ENCODE data around the gene PDE8B. TPM values are rescaled to one million over a fixed set of nuclear protein-coding genes. Genes with fewer than 3 reads are reported as not detected.

PDE8B gene
- total RNA-seq, 1 donor from 2014 or later = 5.3 TPM

- Histone ChIP-seq H3K9me3 (no peaks in the 10 kb centered on the region), H3K36me3 (no peaks in the 10 kb centered on the region), H3K4me1 (peaks cover 20% of the 10 kb centered on the region), H3K27ac (no peak overlapping the region), H3K4me3 (no peak overlapping the region), H3K27me3 (ENCODE audit: low read depth) (no peaks in the 10 kb centered on the region)
- intact Hi-C loops (cut with DNase I) = no loop called here
- peak; percentile 59 for DNase-seq
- TF ChIP-seq CTCF (IDR thresholded peaks at IDR 0.05) = no peak
- ATAC-seq = peak in 1 of 2 donors; percentile 5
Measured at GRCh38 chr5:77168879-77169244, 41.6 kb upstream of the PDE8B start.

- no peaks in the 10 kb centered on the region for H3K27me3 ChIP-seq (ENCODE audit: low read depth)
- no peak overlapping the region for H3K27ac ChIP-seq
- H3K4me1 ChIP-seq = peaks cover 20% of the 10 kb centered on the region
- no peaks in the 10 kb centered on the region for H3K9me3 ChIP-seq
- intact Hi-C loops (cut with DNase I) = no loop called here
- no peak for TF ChIP-seq CTCF (IDR thresholded peaks at IDR 0.05)
- no peak for DNase-seq
- ATAC-seq = no peak
- no peaks in the 10 kb centered on the region for H3K36me3 ChIP-seq
- no peak overlapping the region for H3K4me3 ChIP-seq
Measured at GRCh38 chr5:77170196-77170890, 40.1 kb upstream of the PDE8B start.

GRCh38 chr5:77171141-77171910 lies 39.2 kb upstream of the PDE8B start:
- intact Hi-C loops (cut with DNase I) = no loop called here
- DNase-seq (no peak), ATAC-seq (no peak)
- Histone ChIP-seq H3K4me3 (no peak overlapping the region), H3K9me3 (no peaks in the 10 kb centered on the region), H3K36me3 (no peaks in the 10 kb centered on the region), H3K27me3 (ENCODE audit: low read depth) (no peaks in the 10 kb centered on the region), H3K4me1 (peaks cover 20% of the 10 kb centered on the region), H3K27ac (no peak overlapping the region)
- TF ChIP-seq CTCF (IDR thresholded peaks at IDR 0.05) = no peak

GRCh38 chr5:77172713-77173328 lies 37.7 kb upstream of the PDE8B start:
- intact Hi-C loops (cut with DNase I) = no loop called here

GRCh38 chr5:77174526-77174925 lies 36.0 kb upstream of the PDE8B start:
- peaks cover 5% of the 10 kb centered on the region for H3K27me3 ChIP-seq (ENCODE audit: low read depth)
- H3K36me3 ChIP-seq = no peaks in the 10 kb centered on the region
- no peak for TF ChIP-seq CTCF (IDR thresholded peaks at IDR 0.05)
- H3K4me3 ChIP-seq = no peak overlapping the region
- no peaks in the 10 kb centered on the region for H3K4me1 ChIP-seq
- ATAC-seq (no peak), DNase-seq (no peak)
- intact Hi-C loops (cut with DNase I) = no loop called here
- H3K9me3 ChIP-seq = no peaks in the 10 kb centered on the region
- H3K27ac ChIP-seq = no peak overlapping the region

More at GRCh38 chr5:77172713-77173328, 37.7 kb upstream of the PDE8B start:
- Histone ChIP-seq H3K9me3 (no peaks in the 10 kb centered on the region), H3K4me3 (no peak overlapping the region), H3K36me3 (no peaks in the 10 kb centered on the region), H3K27ac (no peak overlapping the region), H3K4me1 (peaks cover 15% of the 10 kb centered on the region), H3K27me3 (ENCODE audit: low read depth) (no peaks in the 10 kb centered on the region)
- ATAC-seq (no peak), DNase-seq (no peak)
- no peak for TF ChIP-seq CTCF (IDR thresholded peaks at IDR 0.05)

Measured in lower lobe of right lung (tissue), 2 donors.